Measurements from ENCODE around the gene OSBPL5. TPM values are rescaled to one million over a fixed set of nuclear protein-coding genes. Genes with fewer than 3 reads are reported as not detected.
A peak's percentile ranks its signal among the peaks of the same experiment; 100 is the strongest.

OSBPL5 gene
- total RNA-seq, 1 donor from 2014 or later: 58.3 TPM

DNA sequence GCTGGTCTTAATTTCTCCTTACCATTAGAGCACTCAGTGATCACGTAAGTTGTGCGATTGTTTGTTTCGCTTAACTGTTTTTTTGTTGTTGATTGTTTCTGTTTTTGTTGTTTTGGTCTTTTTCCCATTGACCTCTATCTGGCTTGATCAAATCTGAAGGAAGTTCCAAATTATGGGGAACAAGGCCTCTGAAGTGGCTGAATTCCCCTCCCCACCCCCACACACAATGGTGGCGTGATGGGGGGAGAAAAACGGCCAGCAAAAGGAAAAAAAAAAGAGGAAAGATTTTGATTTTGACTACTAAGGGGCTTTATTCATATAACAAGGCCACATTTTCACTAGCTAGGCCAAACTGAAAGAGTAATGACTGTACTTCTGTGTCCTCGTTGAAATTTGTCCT, 53.6 kb downstream of the OSBPL5 start:
- intact Hi-C loops (cut with DNase I): no loop called here
- peak; percentile 53 for DNase-seq (ENCODE audit: low spot score)
- ATAC-seq: no peak

- intact Hi-C loops (cut with DNase I): loop anchor here (10.0 kb wide), 1 partner anchor 115 kb away; no protein-coding TSS in a partner anchor
- DNase-seq (ENCODE audit: low spot score): peak; percentile 63
- peak; percentile 49 for ATAC-seq
Measured at GRCh38 chr11:3109921-3110706, 55.0 kb downstream of the OSBPL5 start.

- intact Hi-C loops (cut with DNase I): loop anchor here (10.0 kb wide), 1 partner anchor 115 kb away; no protein-coding TSS in a partner anchor
- DNase-seq (ENCODE audit: low spot score): peak; percentile 48
- no peak for ATAC-seq
Measured at GRCh38 chr11:3109434-3109833, 55.7 kb downstream of the OSBPL5 start.

GRCh38 chr11:3108183-3108721, 56.9 kb downstream of the OSBPL5 start:
- no peak for ATAC-seq
- intact Hi-C loops (cut with DNase I): loop anchor here (10.0 kb wide), 1 partner anchor 117 kb away; no protein-coding TSS in a partner anchor

DNA sequence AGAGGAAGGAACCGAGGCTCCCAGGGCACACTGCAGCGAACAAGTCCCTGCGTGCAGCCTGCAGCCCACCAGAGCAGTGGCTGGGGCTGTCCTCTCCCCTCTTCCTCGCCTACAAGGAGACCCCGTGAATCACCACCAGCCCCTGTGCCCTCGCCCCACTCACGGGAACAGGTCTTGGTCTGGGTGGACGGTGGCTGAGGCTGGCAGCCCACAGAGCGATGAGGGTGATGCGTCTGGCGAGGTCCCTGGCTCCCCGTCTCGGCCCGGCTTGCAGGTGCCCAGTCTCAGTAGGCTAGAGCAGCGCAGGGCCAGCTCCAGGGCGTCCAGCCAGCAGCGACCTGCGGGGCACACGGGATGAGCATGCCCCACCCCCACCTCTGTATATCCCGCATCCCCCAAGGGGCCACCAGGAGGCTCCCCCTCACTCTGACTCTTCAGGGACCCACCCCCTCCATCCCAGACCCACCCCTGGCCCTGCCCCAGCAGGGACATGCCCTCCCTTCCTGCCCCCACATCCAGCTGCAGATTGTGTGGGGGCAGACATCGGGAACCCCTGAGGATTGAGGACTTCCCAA, 57.4 kb downstream of the OSBPL5 start:
- DNase-seq (ENCODE audit: low spot score) (peak; percentile 54), ATAC-seq (no peak)
- intact Hi-C loops (cut with DNase I): loop anchor here (10.0 kb wide), 1 partner anchor 117 kb away; no protein-coding TSS in a partner anchor

More at GRCh38 chr11:3108183-3108721, 56.9 kb downstream of the OSBPL5 start:
- DNase-seq (ENCODE audit: low spot score): peak; percentile 50

DNA sequence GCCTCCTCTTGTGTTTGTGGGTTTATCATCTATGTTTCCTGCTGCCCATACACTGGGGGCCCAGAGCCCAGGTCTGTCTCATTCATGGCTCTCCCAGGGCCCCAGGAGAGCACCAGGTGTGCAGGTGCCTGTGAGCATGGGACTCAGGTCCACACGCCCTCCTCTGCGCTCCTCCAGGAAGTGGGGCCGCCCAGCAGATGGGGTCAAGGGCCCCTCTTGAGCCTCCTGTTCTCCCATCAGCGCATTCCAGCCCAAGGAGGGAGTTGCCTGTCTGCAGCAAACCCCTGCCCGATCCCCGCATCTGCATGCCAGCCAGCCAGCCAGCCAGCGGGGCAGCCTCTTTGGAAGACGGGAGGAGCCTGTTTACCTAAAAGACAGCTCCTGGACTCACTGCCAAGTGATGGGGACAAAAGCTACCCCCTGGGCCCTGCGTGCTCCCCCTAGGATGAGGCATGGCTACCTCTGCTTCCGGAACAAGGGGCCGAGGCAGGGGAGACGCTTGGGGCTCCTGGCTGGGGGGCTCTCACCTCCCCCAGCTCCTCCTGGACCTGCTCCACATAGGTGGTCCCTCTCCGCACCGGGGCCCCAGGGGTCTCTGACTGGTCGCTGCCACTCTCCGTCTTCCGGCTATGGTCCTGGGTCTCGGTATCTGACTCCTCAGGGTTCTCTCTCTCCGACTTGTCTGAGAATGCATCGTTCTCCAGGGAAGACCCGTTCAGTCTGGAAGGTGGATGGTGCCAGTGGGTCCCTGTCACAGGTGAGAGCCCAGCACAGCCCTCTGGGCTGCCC, 58.2 kb downstream of the OSBPL5 start:
- intact Hi-C loops (cut with DNase I): loop anchor here (10.0 kb wide), 1 partner anchor 118 kb away; no protein-coding TSS in a partner anchor
- ATAC-seq (no peak), DNase-seq (ENCODE audit: low spot score) (peak; percentile 48)

DNA sequence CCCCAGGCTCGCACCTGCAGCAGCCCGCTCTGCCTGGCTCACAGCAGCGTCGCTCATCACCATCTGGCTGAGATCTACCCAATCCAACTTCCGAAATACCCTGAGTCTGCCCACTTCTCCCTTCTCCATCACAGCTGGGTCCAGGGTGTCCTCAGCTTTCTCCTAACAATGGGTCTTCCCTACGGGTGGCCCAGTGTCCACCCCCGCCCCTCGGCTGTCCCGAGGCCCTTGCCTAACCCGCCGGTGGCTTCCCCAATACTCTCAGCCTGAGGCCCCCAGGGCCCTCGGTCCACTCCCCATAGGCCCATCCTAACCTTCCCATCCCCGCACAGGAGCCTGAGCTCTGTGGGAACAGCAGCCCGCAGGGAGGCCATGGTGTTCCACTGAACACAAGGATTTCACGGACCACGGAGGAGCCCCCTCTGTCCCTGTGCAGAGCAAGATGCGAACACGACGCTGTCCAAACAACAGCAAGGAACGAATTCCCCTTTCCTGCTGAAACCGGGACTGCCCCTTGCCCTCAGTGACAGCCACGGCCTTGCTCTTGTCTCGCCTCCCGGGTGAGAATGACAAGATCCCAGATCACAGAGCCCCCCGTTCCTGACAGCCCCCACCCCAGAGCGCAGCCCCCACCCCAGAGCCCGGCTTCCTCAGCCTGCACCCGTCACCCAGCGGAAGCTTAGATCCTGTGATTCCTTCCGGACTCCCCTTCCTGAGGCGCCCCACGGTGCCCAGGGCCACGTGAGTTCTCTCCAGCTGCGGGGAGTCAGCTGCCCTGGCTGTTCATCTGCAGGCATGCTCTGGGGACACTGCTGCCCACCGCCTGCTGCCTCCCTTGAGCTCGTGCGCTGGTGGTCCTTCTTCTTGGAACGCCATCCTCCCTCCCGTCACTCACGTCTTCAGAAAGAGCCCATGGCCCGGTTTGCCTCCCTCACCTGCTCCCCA, 59.0 kb downstream of the OSBPL5 start:
- intact Hi-C loops (cut with DNase I): loop anchor here (10.0 kb wide), 1 partner anchor 119 kb away; no protein-coding TSS in a partner anchor
- DNase-seq (ENCODE audit: low spot score): peak; percentile 50
- ATAC-seq: no peak

- intact Hi-C loops (cut with DNase I): loop anchor here (10.0 kb wide), 1 partner anchor 120 kb away; no protein-coding TSS in a partner anchor
- DNase-seq (ENCODE audit: low spot score) (peak; percentile 51), ATAC-seq (no peak)
Measured at GRCh38 chr11:3104961-3105790, 59.9 kb downstream of the OSBPL5 start.

- peak; percentile 54 for DNase-seq (ENCODE audit: low spot score)
Measured at GRCh38 chr11:3104051-3104714, 60.9 kb downstream of the OSBPL5 start.

GRCh38 chr11:3103076-3103475, 62.0 kb downstream of the OSBPL5 start:
- no peak for ATAC-seq
- intact Hi-C loops (cut with DNase I): loop anchor here (10.0 kb wide), 1 partner anchor 122 kb away; no protein-coding TSS in a partner anchor
- DNase-seq (ENCODE audit: low spot score): peak; percentile 56

More at GRCh38 chr11:3104051-3104714, 60.9 kb downstream of the OSBPL5 start:
- intact Hi-C loops (cut with DNase I): loop anchor here (10.0 kb wide), 1 partner anchor 121 kb away; no protein-coding TSS in a partner anchor
- no peak for ATAC-seq

- intact Hi-C loops (cut with DNase I): loop anchor here (10.0 kb wide), 1 partner anchor 122 kb away; no protein-coding TSS in a partner anchor
- no peak for ATAC-seq
- no peak for DNase-seq (ENCODE audit: low spot score)
Measured at GRCh38 chr11:3102641-3102921, 62.5 kb downstream of the OSBPL5 start.

DNA sequence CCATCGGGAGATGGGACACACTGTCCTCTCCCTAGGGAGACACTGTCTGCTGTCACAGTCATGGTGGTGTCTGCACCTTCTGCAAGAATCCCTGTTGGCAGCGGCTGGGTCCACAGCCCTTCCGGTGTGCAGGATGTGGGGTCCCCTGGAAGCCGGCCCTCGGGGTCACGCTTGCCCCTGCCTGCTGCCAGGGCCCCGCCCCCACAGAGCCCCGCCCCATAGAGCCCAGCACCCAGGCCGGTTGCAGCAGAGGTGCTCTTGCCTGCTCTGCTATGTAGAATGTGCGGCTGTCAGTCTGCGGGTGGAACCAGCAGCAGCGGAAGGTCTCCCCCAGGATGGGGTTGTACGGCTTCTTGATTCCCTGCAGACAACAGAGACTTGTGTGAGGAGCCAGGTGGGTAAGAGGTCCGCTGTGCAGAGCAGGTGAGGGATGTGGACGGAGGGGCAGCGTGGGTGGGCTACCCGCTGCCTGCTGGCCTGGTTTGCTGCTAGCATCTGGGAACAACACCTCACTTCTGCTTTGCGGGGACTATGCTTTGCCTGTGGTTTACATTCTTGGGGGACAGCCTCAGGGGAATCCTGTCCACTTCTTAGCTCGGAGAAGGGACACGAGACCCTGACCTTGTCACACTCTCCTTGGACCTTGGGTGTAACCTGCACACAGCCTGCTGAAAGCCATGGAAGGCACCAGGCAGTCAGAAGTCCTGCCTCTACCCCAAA, 63.0 kb downstream of the OSBPL5 start:
- ATAC-seq (no peak), DNase-seq (ENCODE audit: low spot score) (peak; percentile 56)
- intact Hi-C loops (cut with DNase I): loop anchor here (10.0 kb wide), 1 partner anchor 123 kb away; no protein-coding TSS in a partner anchor

- intact Hi-C loops (cut with DNase I): no loop called here
- no peak for DNase-seq (ENCODE audit: low spot score)
- no peak for ATAC-seq
Measured at GRCh38 chr11:3099178-3099577, 65.9 kb downstream of the OSBPL5 start.

- intact Hi-C loops (cut with DNase I): no loop called here
- no peak for DNase-seq (ENCODE audit: low spot score)
- ATAC-seq: no peak
Measured at GRCh38 chr11:3096909-3097530, 68.1 kb downstream of the OSBPL5 start.

DNA sequence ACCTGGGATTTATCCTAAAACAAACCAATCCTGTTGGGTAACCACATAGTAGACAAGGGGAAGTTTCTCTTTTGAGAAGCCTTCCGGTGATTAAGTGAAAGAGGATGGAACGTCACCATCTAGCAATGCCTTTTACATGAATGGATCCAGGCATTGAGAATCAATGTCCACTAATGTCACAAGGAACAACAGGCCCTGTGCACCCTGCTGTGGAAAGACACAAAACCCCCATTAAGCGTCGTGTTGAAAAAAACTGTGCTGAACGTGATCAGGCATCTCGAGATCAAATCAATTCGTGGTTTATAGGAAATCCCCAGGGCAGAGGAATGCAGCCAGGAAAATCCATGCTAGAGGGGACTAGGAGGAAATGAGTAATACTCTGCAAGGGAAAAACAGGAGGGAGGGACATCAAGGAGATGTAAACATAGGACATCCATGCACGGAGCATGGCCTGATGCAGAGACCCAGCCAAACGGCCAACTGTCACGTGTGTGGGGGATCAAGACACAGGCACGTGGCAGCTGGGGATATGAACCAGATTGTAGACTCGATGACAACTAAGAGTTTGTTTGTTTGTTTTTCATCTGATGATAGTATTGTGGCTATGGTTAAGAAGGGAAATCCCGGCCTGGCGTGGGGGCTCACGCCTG, 69.3 kb downstream of the OSBPL5 start:
- ATAC-seq (peak; percentile 61), DNase-seq (ENCODE audit: low spot score) (peak; percentile 71)
- intact Hi-C loops (cut with DNase I): no loop called here
